Activated T-cell treated with anti-CD3 and anti-CD28 coated beads, Interleukin-2, amount 50 U/mL, for 1 hour (primary cell): Measurements from ENCODE around the gene RPH3AL.

ENCODE experiments used
- DNase-seq: peaks from one replicate; pipeline ENCODE4 v3.0.0-alpha.2; 2020

Gene RPH3AL

GRCh38 chr17:313911-314613 lies 38.5 kb downstream of the RPH3AL start:
- no peak for DNase-seq

- DNase-seq: no peak
Observed at GRCh38 chr17:313231-313630, 39.4 kb downstream of the RPH3AL start.

GRCh38 chr17:312476-313148 lies 40.0 kb downstream of the RPH3AL start:
- DNase-seq: no peak

GRCh38 chr17:311119-311782 lies 41.4 kb downstream of the RPH3AL start:
- no peak for DNase-seq

- no peak for DNase-seq
Observed at GRCh38 chr17:310111-311010, 42.2 kb downstream of the RPH3AL start.

GRCh38 chr17:309361-309888 lies 43.2 kb downstream of the RPH3AL start:
- DNase-seq: peak; percentile 24

- DNase-seq: no peak
Observed at GRCh38 chr17:307741-308507, 44.7 kb downstream of the RPH3AL start.

- DNase-seq: no peak
Observed at GRCh38 chr17:307295-307691, 45.3 kb downstream of the RPH3AL start.

- no peak for DNase-seq
Observed at GRCh38 chr17:306536-307294, 45.9 kb downstream of the RPH3AL start.

- DNase-seq: no peak
Observed at GRCh38 chr17:306116-306515, 46.5 kb downstream of the RPH3AL start.

- DNase-seq: no peak
Observed at GRCh38 chr17:305090-305976, 47.3 kb downstream of the RPH3AL start.

GRCh38 chr17:304461-304860 lies 48.1 kb downstream of the RPH3AL start:
- no peak for DNase-seq

GRCh38 chr17:303168-303567 lies 49.4 kb downstream of the RPH3AL start:
- DNase-seq: no peak

- no peak for DNase-seq
Observed at GRCh38 chr17:302300-302698, 50.3 kb downstream of the RPH3AL start.

- DNase-seq: no peak
Observed at GRCh38 chr17:301681-302299, 50.8 kb downstream of the RPH3AL start.

- no peak for DNase-seq
Observed at GRCh38 chr17:300881-301280, 51.7 kb downstream of the RPH3AL start.

- no peak for DNase-seq
Observed at GRCh38 chr17:299546-299945, 53.1 kb downstream of the RPH3AL start.

GRCh38 chr17:298791-299450 lies 53.7 kb downstream of the RPH3AL start:
- DNase-seq: no peak

- no peak for DNase-seq
Observed at GRCh38 chr17:297758-298157, 54.8 kb downstream of the RPH3AL start.
